ENCODE measurements around the gene XXYLT1.
A peak's percentile ranks its signal among the peaks of the same experiment; 100 is the strongest.
"Not testable (repeated sequence)": the region's sequence is repeated elsewhere in the genome, so short reads cannot be mapped to it uniquely, and the experiment has no call there.

The XXYLT1 gene

DNA sequence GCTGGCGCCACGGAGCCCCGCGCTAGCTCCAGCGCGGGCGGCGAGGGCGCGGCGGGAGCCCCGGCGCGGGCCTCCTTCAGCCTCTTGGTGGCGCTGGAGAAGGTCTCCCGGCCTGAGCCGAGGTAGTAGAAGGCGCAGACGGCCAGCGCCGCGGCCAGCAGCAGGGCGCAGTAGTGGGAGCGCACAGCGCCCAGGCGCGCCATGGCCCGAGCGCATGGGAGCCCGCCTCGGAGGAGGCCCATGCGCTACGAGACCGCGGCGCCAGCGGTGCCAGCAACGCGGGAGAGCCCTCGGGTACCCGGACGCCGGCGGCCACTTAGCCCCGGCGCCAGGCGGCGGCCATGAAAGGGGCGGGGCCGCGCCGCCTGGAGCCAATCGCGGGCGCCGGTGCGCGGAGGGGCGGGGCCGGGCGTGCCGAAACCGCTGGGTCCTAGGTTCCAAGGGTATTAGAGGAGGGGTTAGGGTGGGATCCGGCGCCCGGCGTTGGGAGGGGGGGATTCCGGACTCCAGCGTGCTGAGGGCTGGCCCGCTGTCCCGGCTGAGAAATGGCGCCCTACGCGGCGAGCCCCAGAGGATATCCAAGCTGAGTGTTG is at the start of gene XXYLT1:
Gene XXYLT1, minus strand, starts transcription at position 343 of the 593 bp plus-strand sequence. Its CDS starts 101 bp downstream, at position 242.
- peak; percentile 87 to 97 (median 94) for DNase-seq

DNA sequence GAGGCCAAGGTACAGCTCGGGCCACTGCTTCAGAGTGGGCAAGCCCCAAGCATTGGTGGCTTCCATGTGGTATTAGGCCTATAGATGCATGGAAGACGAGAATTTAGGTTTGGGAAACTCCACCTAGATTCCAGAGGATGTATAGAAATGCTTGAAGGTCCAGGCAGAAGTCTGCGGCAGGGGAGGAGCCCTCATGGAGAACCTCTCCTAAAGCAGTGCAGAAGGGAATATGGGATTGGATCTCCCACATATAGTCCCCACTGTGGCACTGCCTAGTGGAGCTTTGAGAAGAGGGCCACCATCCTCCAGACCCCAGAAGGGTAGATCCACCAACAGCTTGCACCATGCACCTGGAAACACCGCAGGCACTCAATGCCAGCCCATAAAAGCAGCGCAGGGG is 48.1 kb upstream of the XXYLT1 start:
- DNase-seq: no peak

DNA sequence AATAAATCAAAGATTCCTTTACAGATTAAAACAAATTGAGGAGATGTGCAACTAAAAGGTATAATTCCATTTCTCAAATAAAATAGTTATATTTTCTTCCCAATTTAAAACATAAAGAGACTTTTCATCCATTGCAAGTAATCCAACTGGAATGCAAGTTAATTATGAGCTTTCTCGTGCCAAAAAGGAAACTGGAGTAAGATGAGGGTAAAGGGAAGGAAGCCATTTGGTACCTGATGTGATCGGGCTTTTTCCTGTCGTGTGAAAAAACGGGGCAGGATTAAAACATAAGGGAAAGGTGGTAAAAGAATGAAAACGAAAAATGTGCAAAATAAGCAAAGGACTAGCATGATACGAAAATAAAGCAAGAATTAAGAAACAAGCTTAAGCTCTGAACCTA is 41.8 kb upstream of the XXYLT1 start:
- no peak for DNase-seq

DNA sequence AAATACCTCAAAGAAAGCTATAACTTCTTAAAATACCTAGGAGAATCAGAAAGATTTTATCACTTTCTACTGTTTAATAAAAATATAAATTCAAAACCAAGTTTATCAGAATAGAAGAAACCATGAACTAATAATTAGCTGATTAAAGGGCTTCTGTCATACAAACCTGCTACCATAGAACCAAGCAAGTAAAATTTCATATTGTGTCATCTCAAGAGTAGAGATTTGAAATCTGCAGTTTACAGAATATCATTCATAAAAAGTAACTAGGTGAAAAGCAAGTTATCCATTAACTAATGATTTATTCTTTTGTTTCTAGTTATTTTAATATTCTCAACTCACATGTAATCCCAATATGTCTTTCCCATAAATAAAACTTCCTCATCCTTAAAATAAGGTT is 36.8 kb upstream of the XXYLT1 start:
- no peak for DNase-seq

- DNase-seq: no peak
These were observed 35.4 kb upstream of the XXYLT1 start for GRCh38 chr3:195306369-195306768.

DNA sequence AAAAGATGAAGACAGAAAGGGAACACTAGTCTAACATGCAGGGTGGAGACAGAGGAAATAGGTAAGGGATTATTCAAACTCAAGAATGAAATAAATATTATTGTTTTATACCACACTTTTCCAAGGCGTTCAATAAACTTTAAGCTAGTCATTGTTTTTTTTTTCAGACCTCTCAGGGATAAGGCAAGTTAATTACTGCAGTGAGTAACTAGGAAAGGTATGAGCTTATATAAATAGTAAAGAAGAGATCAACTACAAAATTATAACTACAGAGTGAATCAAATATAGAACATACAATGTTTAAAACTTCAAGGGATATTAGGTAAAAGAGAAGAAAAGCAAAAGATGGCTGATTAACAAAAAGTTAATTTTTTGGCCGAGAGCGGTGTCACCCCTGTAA is 31.5 kb upstream of the XXYLT1 start:
- DNase-seq: no peak

GRCh38 chr3:195297446-195297845 is 26.5 kb upstream of the XXYLT1 start:
- no peak for DNase-seq

GRCh38 chr3:195296662-195297061 is 25.7 kb upstream of the XXYLT1 start:
- no peak for DNase-seq

GRCh38 chr3:195291121-195291520 is 20.2 kb upstream of the XXYLT1 start:
- DNase-seq: no peak

DNA sequence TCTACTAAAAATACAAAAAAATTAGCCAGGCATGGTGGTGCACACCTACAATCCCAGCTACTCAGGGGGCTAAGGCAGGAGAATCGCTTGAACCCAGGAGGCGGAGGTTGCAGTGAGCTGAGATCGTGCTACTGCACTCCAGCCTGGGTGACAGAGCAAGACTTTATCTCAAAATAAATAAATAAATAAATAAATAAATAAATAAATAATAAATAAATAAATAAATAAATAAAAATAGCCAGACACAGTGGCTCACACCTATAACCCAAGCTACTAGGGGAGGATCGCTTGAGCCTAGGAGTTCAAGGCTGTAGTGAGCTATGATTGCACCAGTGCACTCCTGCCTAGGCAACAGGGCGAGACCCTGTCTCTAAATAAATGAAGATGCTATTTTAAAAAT is 19.7 kb upstream of the XXYLT1 start:
- DNase-seq: not testable (repeated sequence)

DNA sequence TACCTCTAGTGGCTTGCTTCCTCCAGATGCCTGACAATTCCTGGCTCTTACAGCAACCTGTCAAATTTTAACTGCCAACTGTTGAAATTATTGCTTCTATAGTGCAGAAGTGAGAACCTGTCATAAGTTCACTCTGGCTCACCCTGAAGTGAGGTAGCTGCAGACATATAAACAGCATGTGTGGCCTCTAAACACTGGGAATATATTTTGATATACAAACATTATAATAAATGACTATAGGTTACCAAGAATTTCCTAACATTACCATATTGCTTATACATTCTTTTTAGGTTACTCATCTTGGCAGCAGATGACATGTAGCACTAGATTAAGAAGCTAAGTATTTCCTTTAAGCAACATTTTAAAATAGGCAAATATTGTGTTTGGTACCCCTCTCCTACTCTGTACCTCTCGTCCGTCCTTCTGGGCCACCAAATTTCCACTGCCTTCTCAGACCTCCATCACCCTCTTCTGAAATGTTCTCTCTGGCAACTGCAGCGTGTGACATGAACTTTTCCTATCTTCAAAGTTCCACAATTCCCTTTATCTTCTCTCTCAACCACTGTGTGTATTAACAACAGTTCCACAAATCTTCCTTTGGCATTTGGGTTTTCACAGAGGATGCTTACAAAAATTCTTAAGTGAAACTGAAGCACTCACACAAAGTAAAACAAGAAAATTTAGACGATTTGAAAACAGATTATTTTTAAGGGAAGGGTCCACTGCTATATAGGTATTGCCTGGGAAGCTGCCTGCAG is 15.3 kb upstream of the XXYLT1 start:
- DNase-seq: no peak

DNA sequence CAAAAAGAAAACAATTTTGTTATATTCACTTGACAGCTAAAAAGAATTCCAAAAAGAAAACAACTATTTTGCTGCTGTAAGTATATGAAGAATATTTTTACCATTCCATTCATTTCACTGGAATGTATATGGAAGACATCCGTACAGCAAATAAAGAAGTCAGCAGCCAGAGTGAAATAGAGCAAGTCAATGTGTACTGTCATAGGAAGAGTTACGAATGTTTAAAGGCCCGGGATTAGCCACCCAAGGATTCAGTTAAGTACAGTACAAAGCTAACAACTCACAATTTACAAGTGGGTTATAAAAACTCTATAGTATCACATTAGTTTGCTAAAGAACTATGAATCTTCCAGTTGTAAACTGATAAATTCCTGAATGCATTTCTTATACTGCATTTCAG is 14.4 kb upstream of the XXYLT1 start:
- no peak for DNase-seq

DNA sequence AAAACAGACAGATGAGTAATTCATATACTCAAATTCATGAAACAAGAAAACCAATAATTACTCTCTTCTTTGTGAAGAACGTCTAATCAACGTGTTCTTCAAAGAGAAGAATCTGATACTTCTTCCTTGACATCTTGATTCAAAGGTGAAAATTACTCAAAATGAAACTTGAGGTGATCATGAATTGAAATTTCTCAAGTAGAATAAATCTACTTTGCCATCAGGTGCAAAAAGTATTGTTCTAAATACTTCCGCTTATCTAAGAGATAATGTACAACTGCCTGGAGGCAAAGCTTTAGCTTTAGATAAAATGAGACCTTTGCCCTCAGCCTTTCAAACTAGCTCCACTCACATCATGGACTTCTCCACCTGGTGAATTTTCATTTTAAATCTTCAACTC is 13.9 kb upstream of the XXYLT1 start:
- DNase-seq: no peak

- DNase-seq: no peak
These were observed 12.0 kb upstream of the XXYLT1 start for GRCh38 chr3:195282961-195283360.

DNA sequence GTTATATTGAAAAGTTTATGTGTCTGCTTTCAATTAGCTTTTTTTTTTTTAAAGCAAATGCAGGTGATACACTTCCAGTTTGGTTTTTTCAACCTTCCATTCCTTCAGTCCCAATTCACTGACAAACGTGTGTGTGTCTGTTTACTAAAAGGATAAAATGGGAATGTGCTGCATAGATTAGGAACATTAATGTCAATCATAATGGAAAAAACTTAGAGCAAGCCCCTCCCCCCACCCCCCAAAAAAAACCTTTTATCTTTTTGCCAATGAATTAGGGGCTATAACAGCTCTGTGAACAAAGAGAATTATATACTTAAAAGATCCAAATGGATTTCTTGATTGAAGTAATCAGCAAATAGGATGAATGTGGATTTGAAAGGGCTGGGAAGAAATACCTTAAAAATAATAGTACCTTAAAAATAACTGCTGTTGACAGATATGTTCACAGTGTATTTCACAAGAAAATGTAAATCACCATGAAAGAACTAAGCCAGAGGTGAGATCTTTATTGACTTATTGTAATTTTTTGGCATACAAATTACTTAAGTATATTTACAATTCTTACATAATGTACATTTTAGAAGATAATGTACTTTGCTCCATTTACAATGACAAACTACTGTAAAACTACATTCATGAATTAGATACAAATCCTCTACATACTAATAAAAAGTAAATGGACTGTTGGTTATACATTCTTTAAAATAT is 3.5 kb upstream of the XXYLT1 start:
- no peak for DNase-seq

DNA sequence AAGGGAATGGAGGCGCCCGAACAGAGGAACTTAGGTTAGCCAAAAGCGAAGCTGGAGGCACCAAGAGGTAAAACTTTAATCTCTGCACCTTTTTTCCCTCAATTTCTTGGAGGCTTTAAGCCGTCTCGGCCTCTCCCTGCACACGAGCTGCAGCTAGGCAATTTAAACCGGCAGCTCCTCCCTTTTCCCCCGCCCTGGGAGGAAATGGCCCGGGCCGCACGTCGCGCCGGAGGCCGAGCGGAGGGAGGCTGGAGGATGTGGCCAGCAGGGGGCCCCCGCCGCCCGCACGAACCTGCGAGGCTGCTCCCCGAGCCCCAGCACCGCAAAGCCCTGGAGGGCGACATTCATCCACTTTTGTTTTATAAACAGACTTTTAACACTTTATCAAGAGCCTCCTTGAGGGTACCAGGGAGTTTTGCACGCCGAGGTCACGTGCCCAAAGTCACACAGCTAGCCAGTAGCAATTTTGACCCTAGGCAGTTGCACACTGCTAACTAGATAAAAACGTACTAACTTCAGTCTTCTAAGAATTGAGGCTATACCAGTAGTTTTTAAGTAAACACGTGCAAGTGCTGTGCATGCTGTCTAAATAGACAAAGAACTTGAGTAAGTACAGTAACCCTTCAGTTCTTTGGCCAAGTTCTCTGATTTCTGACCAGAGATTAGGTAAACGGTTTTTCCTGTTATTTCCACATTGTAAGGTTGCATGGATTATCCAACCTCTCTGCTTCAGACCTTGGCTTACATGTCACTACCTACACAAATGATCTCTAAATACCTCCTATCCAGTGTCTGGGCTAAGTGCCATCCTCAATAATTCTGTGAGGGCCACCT is 668 bp upstream of the XXYLT1 start:
- DNase-seq: peak; percentile 88 to 95 (median 92)

DNA sequence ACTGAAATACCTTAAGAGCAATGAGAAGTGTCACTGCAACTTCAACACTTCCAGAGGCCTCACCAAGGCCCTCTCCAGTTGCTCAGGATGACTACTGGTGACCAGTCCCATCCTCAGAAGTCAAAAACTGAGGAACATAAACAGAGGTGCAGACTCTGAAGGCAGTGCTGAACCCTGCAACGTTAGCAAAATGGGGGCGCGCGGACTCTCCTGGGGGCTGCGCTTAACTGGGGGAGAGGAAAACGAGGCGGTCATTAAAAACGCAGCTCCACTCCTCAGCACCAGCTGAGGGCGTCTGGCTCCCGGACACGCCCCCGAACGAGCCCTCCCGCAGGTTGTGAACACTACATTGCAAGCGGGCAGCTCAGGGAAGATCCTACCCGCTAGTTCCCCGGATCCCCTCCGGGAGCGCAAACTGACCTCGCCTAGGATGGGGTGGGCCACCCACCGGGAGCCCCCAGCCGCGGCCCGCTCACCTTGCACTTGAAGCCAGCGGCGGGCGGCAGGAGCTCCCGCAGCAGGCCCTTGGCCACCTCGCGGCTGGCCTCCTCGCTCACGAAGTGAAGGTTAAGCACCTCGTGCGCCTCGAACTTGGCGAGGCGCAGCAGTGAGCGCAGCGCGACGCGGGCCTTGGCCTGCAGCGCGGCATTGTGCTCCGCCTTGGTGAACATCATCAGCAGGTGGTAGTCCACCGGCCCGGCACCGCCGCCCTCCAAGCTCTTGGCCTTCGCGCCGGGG is 711 bp downstream of the XXYLT1 start:
- DNase-seq: peak; percentile 21 to 33 (median 24)

- DNase-seq: peak; percentile 59 to 69 (median 62)
These were observed 1.4 kb downstream of the XXYLT1 start for GRCh38 chr3:195269375-195270078.

- no peak for DNase-seq
These were observed 2.2 kb downstream of the XXYLT1 start for GRCh38 chr3:195268576-195269309.

DNA sequence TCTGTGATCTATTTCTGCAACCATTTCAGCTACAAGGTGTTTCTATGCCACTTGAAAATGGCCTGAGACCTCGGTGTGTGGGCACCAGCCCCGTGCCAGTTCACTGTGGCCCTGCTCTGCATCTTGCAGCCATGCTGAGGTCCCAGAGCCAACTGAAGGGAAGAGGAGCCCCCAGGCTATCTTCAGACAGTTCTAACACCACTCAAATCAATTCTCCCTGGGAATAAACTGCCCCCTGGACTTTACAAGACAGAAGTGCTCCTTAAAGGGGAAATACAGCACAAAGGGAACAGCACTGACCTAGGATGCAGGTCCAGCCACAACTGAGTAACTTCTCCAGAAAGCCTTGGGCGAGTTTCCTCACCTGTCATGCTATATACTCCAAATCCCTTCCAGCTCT is 3.9 kb downstream of the XXYLT1 start:
- DNase-seq: no peak

- no peak for DNase-seq
These were observed 4.5 kb downstream of the XXYLT1 start for GRCh38 chr3:195266428-195266827.

Data from suppressor macrophage treated with lipopolysaccharide for 1 hour (primary cell).